HG03378 (cell line): ENCODE measurements around the gene KITLG.
"Not testable (repeated sequence)": the region's sequence is repeated elsewhere in the genome, so short reads cannot be mapped to it uniquely, and the experiment has no call there.

Experiments used
- ATAC-seq: cut with Tn5 transposase; IDR thresholded peaks from one replicate; pipeline ENCODE4 v1.9.1; 2021; ENCODE audit warnings: mild to moderate bottlenecking, moderate library complexity; ENCODE audit not compliant: unreplicated experiment

The KITLG gene

GRCh38 chr12:88496891-88497371 lies 83.3 kb downstream of the KITLG start:
- no peak for ATAC-seq

GRCh38 chr12:88496429-88496828 lies 83.8 kb downstream of the KITLG start:
- no peak for ATAC-seq

- ATAC-seq = no peak
Measured at GRCh38 chr12:88495031-88495430, 85.2 kb downstream of the KITLG start.

GRCh38 chr12:88494520-88494919 lies 85.8 kb downstream of the KITLG start:
- no peak for ATAC-seq

GRCh38 chr12:88493636-88494035 lies 86.6 kb downstream of the KITLG start:
- no peak for ATAC-seq

GRCh38 chr12:88490425-88490824 lies 89.8 kb downstream of the KITLG start:
- ATAC-seq = no peak

GRCh38 chr12:88472775-88473174 lies 107.5 kb downstream of the KITLG start:
- ATAC-seq = no peak

- ATAC-seq = no peak
Measured at GRCh38 chr12:88472248-88472647, 108.0 kb downstream of the KITLG start.

- no peak for ATAC-seq
Measured at GRCh38 chr12:88471331-88472045, 108.8 kb downstream of the KITLG start.

GRCh38 chr12:88469154-88469553 lies 111.1 kb downstream of the KITLG start:
- ATAC-seq = no peak

- no peak for ATAC-seq
Measured at GRCh38 chr12:88468581-88468980, 111.7 kb downstream of the KITLG start.

GRCh38 chr12:88466708-88467107 lies 113.6 kb downstream of the KITLG start:
- not testable (repeated sequence) for ATAC-seq

GRCh38 chr12:88458327-88458726 lies 121.9 kb downstream of the KITLG start:
- no peak for ATAC-seq

- no peak for ATAC-seq
Measured at GRCh38 chr12:88453323-88453722, 126.9 kb downstream of the KITLG start.

GRCh38 chr12:88451205-88451604 lies 129.1 kb downstream of the KITLG start:
- no peak for ATAC-seq

- ATAC-seq = no peak
Measured at GRCh38 chr12:88450136-88450535, 130.1 kb downstream of the KITLG start.

- ATAC-seq = no peak
Measured at GRCh38 chr12:88448337-88448915, 131.8 kb downstream of the KITLG start.

GRCh38 chr12:88445705-88446394 lies 134.4 kb downstream of the KITLG start:
- ATAC-seq = no peak

- ATAC-seq = no peak
Measured at GRCh38 chr12:88444481-88444880, 135.8 kb downstream of the KITLG start.
